ENCODE data around the gene USP32.

USP32 gene

DNA sequence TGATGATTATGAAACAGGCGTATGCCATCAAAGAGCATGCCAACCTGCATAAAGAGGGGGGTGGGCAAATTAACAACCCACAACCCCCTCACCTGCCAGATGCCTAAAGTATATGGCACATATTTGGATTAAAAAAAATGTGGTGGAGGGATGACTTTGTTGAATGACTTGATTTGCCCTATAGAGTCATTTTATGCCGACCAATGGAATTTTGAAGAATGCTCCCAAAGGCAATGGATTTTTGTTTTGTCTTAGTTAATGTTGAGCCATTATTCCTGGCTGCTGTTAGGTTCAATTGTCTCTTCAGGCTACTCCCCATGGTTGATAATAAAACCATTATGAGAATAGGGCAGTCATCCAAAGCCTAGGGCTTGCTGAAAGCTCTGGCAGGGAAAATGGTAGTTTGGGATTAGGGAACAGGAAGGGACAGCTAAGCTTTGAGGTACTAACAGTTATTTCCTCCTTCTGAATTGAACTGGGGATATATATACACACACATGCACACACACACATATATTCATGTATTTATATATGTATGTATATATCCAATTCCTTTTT is 24.5 kb upstream of the USP32 start:
- DNase-seq (ENCODE audit: extremely low spot score), result no peak
- CTCF ChIA-PET, result no interaction called here
- POLR2A ChIA-PET, result no interaction called here
- TF ChIP-seq, protein P1, sequence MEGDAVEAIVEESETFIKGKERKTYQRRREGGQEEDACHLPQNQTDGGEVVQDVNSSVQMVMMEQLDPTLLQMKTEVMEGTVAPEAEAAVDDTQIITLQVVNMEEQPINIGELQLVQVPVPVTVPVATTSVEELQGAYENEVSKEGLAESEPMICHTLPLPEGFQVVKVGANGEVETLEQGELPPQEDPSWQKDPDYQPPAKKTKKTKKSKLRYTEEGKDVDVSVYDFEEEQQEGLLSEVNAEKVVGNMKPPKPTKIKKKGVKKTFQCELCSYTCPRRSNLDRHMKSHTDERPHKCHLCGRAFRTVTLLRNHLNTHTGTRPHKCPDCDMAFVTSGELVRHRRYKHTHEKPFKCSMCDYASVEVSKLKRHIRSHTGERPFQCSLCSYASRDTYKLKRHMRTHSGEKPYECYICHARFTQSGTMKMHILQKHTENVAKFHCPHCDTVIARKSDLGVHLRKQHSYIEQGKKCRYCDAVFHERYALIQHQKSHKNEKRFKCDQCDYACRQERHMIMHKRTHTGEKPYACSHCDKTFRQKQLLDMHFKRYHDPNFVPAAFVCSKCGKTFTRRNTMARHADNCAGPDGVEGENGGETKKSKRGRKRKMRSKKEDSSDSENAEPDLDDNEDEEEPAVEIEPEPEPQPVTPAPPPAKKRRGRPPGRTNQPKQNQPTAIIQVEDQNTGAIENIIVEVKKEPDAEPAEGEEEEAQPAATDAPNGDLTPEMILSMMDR (IDR thresholded peaks at IDR 0.05; ENCODE audit: control extremely low read depth, extremely low read depth, low read depth, missing control alignments), result no peak

- no peak for DNase-seq (ENCODE audit: extremely low spot score)
- TF ChIP-seq, protein P1 (IDR thresholded peaks at IDR 0.05; ENCODE audit: control extremely low read depth, extremely low read depth, low read depth, missing control alignments), result no peak
- ChIA-PET CTCF (no interaction called here), POLR2A (no interaction called here)
Measured at GRCh38 chr17:60415146-60415545, 23.2 kb upstream of the USP32 start.

- CTCF ChIA-PET, result interaction anchor here (1.0 to 3.3 kb wide), 6 partner anchors 9 to 111 kb away, joined by 3 to 15 read pairs (median 3); partner anchors contain the start of gene CHCT1
- POLR2A ChIA-PET, result no interaction called here
- TF ChIP-seq, protein P1 (IDR thresholded peaks at IDR 0.05; ENCODE audit: control extremely low read depth, extremely low read depth, low read depth, missing control alignments), result no peak
- no peak for DNase-seq (ENCODE audit: extremely low spot score)
Measured at GRCh38 chr17:60412701-60413100, 20.8 kb upstream of the USP32 start.

DNA sequence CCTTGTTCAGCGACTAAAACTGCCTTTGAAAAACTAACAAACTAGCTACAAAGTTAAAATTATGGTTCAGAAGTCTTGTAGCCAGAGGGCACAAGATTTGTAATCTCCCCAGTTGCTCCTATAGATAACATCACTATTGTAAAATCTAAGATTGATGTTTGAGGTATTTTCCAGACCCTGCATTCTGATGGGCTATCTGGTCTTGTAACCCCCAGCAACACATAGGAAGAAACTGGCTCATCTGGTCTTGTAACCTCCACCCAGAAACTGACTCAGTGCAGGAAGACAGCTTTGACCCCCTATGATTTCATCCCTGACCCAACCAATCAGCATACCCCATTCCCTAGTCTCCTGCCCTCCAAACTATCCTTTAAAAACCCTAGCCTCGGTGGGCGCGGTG is 18.1 kb upstream of the USP32 start:
- DNase-seq (ENCODE audit: extremely low spot score), result no peak
- ChIA-PET POLR2A (no interaction called here), CTCF (interaction anchor here (1.2 to 3.4 kb wide), 4 partner anchors 9 to 226 kb away, joined by 3 to 9 read pairs (median 6); no protein-coding TSS in a partner anchor)
- TF ChIP-seq, protein P1 (IDR thresholded peaks at IDR 0.05; ENCODE audit: control extremely low read depth, extremely low read depth, low read depth, missing control alignments), result no peak

DNA sequence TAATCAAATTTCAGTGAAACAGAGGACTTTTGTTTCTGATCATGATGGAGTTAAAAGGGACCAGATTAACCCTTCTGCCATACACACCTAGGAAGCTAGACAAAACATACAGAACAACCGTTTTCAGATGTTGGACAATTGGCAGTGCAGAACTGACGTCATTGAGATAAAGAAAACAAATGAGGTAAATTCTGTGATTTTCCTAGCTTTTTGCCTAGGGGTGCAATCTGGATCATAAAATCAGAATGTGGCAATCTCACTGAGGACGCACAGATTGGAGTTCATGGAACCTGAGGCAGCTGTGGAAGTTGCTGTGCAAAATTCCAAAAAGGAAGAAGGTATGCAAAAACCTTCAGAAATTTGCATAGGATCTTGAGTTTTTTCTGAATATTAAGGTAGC is 15.0 kb upstream of the USP32 start:
- POLR2A ChIA-PET, result interaction anchor here (0.6 kb wide), 1 partner anchor 21 kb away, joined by 3 read pairs; no protein-coding TSS in a partner anchor
- no peak for DNase-seq (ENCODE audit: extremely low spot score)
- TF ChIP-seq, protein P1 (IDR thresholded peaks at IDR 0.05; ENCODE audit: control extremely low read depth, extremely low read depth, low read depth, missing control alignments), result no peak
- CTCF ChIA-PET, result interaction anchor here (0.9 to 1.6 kb wide), 3 partner anchors 14 to 163 kb away, joined by 3 to 5 read pairs (median 5); partner anchors contain the start of gene CHCT1

- TF ChIP-seq, protein P1 (IDR thresholded peaks at IDR 0.05; ENCODE audit: control extremely low read depth, extremely low read depth, low read depth, missing control alignments), result no peak
- no peak for DNase-seq (ENCODE audit: extremely low spot score)
- CTCF ChIA-PET, result interaction anchor here (1.8 to 2.6 kb wide), 2 partner anchors 12 to 17 kb away, joined by 5 to 14 read pairs; partner anchors contain the start of genes CHCT1 and USP32
- POLR2A ChIA-PET, result no interaction called here
Measured at GRCh38 chr17:60403962-60404361, 12.0 kb upstream of the USP32 start.
